ENCODE measurements around the gene SLC7A14. TPM values are rescaled to one million over a fixed set of nuclear protein-coding genes. Genes with fewer than 3 reads are reported as not detected.
A peak's percentile ranks its signal among the peaks of the same experiment; 100 is the strongest.

Gene SLC7A14
- total RNA-seq (2014; rRNA removed; shearing (Covaris generic)) = 0.17 and 0.18 TPM in 2 replicates

DNA sequence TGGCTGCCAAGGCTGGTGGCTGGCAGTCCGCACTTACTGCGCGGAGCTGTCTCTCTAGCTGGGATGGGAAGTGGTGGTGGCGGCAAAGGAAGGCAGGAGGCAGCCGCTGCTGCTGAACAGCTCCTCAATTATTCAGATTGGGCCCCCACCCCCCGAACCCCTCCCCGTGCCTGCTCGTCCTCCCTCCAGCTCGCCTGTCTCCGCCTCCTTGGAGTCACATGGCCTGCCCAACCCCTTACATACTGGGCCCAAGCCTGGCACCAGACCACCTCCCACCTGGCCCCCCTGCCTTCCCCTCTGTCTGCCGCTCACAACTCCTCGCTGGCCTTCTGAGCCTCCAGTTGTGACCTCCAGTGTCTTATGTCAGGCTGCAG, at the start of gene SLC7A14:
SLC7A14 (minus strand) TSS at position 139 of the 374 bp plus-strand sequence. CDS start 59,139 bp downstream, outside the sequence.
- DNase-seq (ENCODE audit: low read depth) = no peak

DNA sequence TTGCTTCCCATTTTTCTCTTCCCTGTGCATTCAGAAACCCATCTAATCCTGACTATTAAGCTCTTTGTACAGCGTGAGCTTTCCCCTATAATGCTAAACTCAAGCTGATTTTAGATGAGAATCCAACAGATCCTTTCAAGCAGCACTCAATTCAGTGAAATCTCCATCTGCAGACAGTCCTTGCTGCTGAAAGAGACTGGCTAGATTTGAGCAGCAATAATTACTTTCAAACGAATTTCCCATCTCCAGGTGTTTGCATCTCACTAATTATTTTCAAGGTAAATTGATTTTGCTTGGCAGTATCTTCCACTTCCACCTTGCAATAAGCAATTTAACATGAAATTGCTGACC, 49.5 kb upstream of the SLC7A14 start:
- no peak for DNase-seq (ENCODE audit: low read depth)

GRCh38 chr3:170634663-170635384, 48.9 kb upstream of the SLC7A14 start:
- DNase-seq (ENCODE audit: low read depth) = no peak

- DNase-seq (ENCODE audit: low read depth) = no peak
These were observed 47.7 kb upstream of the SLC7A14 start for GRCh38 chr3:170633573-170633972.

- peak; percentile 8 for DNase-seq (ENCODE audit: low read depth)
These were observed 46.9 kb upstream of the SLC7A14 start for GRCh38 chr3:170632780-170633179.

GRCh38 chr3:170631755-170632488, 46.0 kb upstream of the SLC7A14 start:
- DNase-seq (ENCODE audit: low read depth) = no peak

- DNase-seq (ENCODE audit: low read depth) = no peak
These were observed 37.6 kb upstream of the SLC7A14 start for GRCh38 chr3:170623524-170623923.

DNA sequence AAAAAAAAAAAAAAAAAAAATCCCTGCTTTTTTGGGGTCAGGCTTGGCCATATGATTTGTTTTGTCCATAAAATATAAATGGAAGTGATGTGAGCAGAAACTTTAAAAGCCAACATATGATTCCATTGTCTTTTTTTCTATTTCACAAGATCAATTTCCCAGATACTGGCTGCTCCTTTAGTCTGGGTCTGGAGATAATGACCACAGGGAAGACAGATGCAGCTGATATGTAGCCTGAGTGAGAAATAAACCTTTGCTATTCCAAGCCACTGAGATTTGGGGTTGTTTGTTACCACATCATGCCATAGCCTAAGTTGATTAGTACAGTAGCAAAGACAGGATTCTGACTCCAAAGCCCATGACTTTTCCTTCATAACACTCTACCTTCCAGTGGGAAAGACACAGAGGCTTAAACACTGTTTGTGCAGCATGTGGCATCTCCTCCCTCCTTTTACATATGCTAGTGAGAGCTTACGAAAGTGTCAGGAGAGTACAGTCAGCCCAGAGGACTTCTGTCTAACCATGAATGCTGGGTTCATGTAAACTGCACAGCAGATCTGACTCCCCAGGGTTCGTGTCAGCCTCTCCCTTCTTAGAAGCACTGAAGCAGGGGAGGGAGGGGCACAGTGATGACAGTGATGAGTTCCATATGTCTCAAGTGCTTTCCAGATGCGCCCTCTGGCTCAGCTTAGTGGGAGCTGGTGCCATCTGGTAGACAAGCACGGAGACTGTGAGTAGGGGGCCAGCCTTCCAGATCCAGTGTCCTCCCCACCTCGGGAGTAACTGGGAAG, 36.7 kb upstream of the SLC7A14 start:
- peak; percentile 57 for DNase-seq (ENCODE audit: low read depth)

DNA sequence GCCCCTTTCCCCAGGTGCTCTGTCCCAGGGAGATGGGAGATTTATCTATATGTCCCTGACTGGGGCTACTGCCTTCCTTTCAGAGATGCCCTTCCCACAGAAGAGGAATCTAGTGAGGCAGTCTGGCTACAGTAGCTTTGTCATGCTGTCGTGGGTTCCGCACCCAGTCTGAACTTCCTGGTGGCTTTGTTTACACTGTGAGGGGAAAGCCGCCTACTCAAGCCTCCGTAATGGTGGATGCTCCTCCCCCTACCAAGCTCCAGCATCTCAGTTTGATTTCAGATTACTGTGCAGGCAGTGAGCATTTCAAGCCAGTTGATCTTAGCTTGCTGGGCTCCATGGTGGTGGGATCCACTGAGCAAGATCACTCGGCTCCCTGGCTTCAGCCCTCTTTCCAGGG, 35.4 kb upstream of the SLC7A14 start:
- peak; percentile 17 for DNase-seq (ENCODE audit: low read depth)

- DNase-seq (ENCODE audit: low read depth) = peak; percentile 74
These were observed 28.5 kb upstream of the SLC7A14 start for GRCh38 chr3:170614214-170614966.

- DNase-seq (ENCODE audit: low read depth) = no peak
These were observed 25.9 kb upstream of the SLC7A14 start for GRCh38 chr3:170611751-170612150.

- no peak for DNase-seq (ENCODE audit: low read depth)
These were observed 24.5 kb upstream of the SLC7A14 start for GRCh38 chr3:170610321-170610884.

- DNase-seq (ENCODE audit: low read depth) = no peak
These were observed 22.6 kb upstream of the SLC7A14 start for GRCh38 chr3:170608475-170608874.

- no peak for DNase-seq (ENCODE audit: low read depth)
These were observed 20.8 kb upstream of the SLC7A14 start for GRCh38 chr3:170606675-170607074.

DNA sequence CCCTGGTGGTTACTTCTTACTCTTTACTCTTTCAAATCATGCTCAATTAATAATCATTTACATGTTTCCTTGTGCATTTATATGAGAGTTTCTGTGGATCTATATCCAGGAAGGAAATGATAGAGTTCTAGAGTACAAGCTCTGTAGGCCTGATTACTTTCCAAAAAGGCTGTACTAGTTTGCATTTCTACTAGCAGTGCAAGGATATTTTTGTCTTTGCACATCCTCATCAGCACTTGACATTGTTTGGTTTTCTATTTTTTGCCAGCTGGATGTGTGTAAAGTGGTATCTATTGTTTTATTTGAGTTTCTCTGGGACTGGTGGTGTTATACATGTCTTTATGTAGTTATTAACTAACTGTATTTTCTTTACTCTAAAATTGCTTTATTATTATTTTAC, 19.6 kb upstream of the SLC7A14 start:
- no peak for DNase-seq (ENCODE audit: low read depth)

- no peak for DNase-seq (ENCODE audit: low read depth)
These were observed 18.1 kb upstream of the SLC7A14 start for GRCh38 chr3:170603770-170604510.

GRCh38 chr3:170602556-170602955, 16.7 kb upstream of the SLC7A14 start:
- DNase-seq (ENCODE audit: low read depth) = no peak

GRCh38 chr3:170600005-170600624, 14.2 kb upstream of the SLC7A14 start:
- DNase-seq (ENCODE audit: low read depth) = no peak

GRCh38 chr3:170599091-170599490, 13.2 kb upstream of the SLC7A14 start:
- DNase-seq (ENCODE audit: low read depth) = no peak

GRCh38 chr3:170598091-170598502, 12.2 kb upstream of the SLC7A14 start:
- no peak for DNase-seq (ENCODE audit: low read depth)
